ENCODE results near the gene DNASE1.
A peak's percentile ranks its signal among the peaks of the same experiment; 100 is the strongest.

DNASE1 gene

GRCh38 chr16:3687021-3687420 is 32.5 kb downstream of the DNASE1 start:
- no peak for TF ChIP-seq EP300 (IDR thresholded peaks at IDR 0.05; ENCODE audit: borderline replicate concordance)
- TF ChIP-seq CREB1 (IDR thresholded peaks at IDR 0.05; ENCODE audit: low read depth): no peak

DNA sequence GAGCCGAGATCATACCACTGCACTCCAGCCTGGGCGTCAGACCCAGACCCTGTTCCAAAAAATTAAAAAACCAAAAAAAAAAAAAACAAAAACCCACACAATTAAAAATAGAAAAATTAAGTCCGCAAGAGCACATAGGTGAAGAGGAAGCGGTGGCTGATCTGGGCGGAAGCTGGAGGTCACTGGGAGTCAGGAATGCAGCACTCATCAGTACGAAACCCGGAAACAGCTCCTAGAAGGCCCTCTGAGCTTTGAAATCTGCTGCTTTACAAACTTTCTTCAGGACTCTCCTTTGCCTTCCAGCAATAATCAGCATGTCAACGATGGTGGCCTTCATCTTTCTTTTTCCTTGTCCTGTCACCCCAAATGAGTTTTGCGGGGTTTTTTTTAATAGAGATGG is 33.3 kb downstream of the DNASE1 start:
- no peak for TF ChIP-seq EGR1 (IDR thresholded peaks at IDR 0.05)
- TF ChIP-seq, protein P1, sequence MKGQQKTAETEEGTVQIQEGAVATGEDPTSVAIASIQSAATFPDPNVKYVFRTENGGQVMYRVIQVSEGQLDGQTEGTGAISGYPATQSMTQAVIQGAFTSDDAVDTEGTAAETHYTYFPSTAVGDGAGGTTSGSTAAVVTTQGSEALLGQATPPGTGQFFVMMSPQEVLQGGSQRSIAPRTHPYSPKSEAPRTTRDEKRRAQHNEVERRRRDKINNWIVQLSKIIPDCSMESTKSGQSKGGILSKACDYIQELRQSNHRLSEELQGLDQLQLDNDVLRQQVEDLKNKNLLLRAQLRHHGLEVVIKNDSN (IDR thresholded peaks at IDR 0.05): no peak
- TF ChIP-seq EP300 (IDR thresholded peaks at IDR 0.05; ENCODE audit: borderline replicate concordance): no peak
- TF ChIP-seq, protein P2, sequence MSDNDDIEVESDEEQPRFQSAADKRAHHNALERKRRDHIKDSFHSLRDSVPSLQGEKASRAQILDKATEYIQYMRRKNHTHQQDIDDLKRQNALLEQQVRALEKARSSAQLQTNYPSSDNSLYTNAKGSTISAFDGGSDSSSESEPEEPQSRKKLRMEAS (IDR thresholded peaks at IDR 0.05): no peak
- no peak for TF ChIP-seq TAF1 (IDR thresholded peaks at IDR 0.05; ENCODE audit: low read depth)
- no peak for TF ChIP-seq FOXM1 (IDR thresholded peaks at IDR 0.05; ENCODE audit: borderline replicate concordance, low read depth)
- no peak for TF ChIP-seq NFIC (IDR thresholded peaks at IDR 0.05)
- no peak for TF ChIP-seq ZBTB7A (IDR thresholded peaks at IDR 0.05; ENCODE audit: low read depth)
- no peak for TF ChIP-seq CREB1 (IDR thresholded peaks at IDR 0.05; ENCODE audit: low read depth)

DNA sequence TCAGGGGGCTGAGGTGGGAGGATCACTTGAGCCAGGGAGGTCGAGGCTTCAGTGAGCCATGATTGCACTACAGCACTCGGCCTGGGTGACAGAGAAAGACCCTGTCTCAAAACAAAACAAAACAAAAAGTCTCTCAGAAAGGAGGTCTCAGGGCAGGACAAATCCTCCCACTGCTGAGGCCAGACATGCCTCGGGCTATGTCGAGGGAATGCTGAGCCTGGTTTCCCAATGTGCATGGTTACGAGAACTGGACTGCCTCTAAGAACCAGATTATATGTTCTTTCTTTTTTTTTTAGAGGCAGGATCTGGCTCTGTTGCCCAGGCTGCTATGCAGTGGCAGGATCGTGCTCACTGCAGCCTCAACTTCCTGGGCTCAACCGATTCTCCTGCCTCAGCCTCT is 35.2 kb downstream of the DNASE1 start:
- no peak for TF ChIP-seq NFIC (IDR thresholded peaks at IDR 0.05)
- TF ChIP-seq FOXM1 (IDR thresholded peaks at IDR 0.05; ENCODE audit: borderline replicate concordance, low read depth): no peak
- TF ChIP-seq CEBPB (IDR thresholded peaks at IDR 0.05): no peak
- no peak for TF ChIP-seq TAF1 (IDR thresholded peaks at IDR 0.05; ENCODE audit: low read depth)
- no peak for TF ChIP-seq TCF12 (IDR thresholded peaks at IDR 0.05; ENCODE audit: low read depth)
- no peak for TF ChIP-seq EP300 (IDR thresholded peaks at IDR 0.05; ENCODE audit: borderline replicate concordance)
- TF ChIP-seq, protein P2 (IDR thresholded peaks at IDR 0.05): no peak
- TF ChIP-seq EGR1 (IDR thresholded peaks at IDR 0.05): no peak
- no peak for TF ChIP-seq RAD21 (IDR thresholded peaks at IDR 0.05; ENCODE audit: low read depth)
- no peak for TF ChIP-seq REST (IDR thresholded peaks at IDR 0.05; ENCODE audit: low read depth)
- TF ChIP-seq, protein P1 (IDR thresholded peaks at IDR 0.05): no peak
- no peak for TF ChIP-seq CREB1 (IDR thresholded peaks at IDR 0.05; ENCODE audit: low read depth)
- TF ChIP-seq ZBTB7A (IDR thresholded peaks at IDR 0.05; ENCODE audit: low read depth): no peak
- TF ChIP-seq YY1 (IDR thresholded peaks at IDR 0.05; ENCODE audit: low read depth): no peak
- no peak for TF ChIP-seq TEAD4 (IDR thresholded peaks at IDR 0.05)

DNA sequence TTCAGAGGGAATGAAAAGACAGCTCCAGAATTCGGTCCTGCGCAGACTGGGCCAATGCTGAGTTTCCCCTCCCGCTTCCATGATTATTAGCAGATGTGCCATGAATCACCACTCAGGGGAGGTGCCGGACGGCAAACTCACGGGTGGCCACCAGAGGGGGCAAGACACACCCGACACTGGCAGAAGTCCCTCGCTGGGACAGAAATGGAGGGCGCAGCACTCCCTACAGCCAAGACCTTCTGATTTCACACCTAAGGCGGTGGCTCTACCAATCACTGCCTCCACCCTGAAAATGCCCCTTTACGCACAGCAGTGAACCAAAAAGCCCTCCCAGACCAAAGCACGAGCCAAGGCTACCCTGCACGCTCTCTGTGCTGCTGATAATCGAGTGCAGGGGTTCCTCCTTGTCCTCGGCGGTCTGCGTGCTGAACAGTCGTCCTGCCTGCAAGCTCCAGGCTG is 36.0 kb downstream of the DNASE1 start:
- no peak for TF ChIP-seq REST (IDR thresholded peaks at IDR 0.05; ENCODE audit: low read depth)
- TF ChIP-seq TCF12 (IDR thresholded peaks at IDR 0.05; ENCODE audit: low read depth): peak; percentile 51; the same call in 1 of the 2 replicates
- TF ChIP-seq EP300 (IDR thresholded peaks at IDR 0.05; ENCODE audit: borderline replicate concordance): no peak
- TF ChIP-seq RAD21 (IDR thresholded peaks at IDR 0.05; ENCODE audit: low read depth): peak; percentile 68
- TF ChIP-seq, protein P1 (IDR thresholded peaks at IDR 0.05): no peak
- TF ChIP-seq YY1 (IDR thresholded peaks at IDR 0.05; ENCODE audit: low read depth): 0 out of 2 replicates have a peak, but pooled peaks have one; percentile 50

DNA sequence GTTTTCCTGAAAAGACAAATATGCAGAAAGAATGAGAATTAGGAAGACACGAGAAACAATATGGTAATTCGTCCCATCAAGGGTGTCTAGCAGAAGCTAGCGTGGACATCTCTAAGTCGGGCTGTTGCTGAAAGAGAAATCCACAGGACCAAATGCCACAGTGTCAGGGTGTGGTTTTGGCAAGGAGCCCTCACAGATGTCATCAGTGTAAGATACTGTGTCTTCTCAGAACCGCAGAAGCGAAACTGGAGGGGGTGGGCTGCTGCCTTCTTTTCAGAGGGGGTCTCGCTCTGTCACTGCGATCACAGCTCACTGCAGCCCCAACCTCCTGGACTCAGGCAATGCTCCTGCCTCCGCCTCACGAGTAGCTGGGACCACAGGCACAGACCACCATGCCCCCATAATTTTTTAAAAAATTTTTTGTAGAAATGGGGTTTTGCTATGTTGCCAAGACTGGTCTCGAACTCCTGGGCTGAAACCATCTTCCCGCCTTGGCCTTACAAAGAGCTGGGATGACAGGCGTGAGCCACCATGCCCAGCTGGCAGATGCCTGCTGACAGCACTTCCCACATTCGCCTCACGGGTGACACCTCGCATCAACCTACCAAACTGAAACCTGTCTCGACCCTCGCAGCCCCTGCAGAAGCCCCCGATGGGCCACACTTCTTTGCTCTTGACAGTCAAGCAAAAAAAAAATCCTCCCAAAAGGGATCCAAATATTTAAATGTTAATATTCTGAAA is 36.7 kb downstream of the DNASE1 start:
- no peak for TF ChIP-seq ZBTB7A (IDR thresholded peaks at IDR 0.05; ENCODE audit: low read depth)
- no peak for TF ChIP-seq YY1 (IDR thresholded peaks at IDR 0.05; ENCODE audit: low read depth)
- no peak for TF ChIP-seq CREB1 (IDR thresholded peaks at IDR 0.05; ENCODE audit: low read depth)

DNA sequence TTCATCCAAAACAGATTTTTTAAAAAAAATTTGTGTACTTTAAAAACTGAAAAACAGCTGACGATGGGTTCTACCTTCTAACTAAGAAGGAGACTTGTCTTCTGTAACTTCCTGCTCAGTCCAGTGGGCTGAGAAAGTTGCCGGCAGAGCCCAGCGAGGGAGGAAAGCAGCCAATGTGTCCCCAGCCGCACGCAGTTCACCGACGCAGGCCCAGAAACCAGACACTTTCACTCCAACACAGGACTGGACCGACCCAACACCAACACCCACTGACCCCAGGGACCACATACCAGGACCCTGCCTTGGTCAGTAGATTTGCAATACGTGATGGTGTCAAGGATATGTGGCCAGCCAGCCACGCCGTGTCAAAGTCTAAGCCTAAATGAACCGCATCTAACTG is 37.3 kb downstream of the DNASE1 start:
- TF ChIP-seq EP300 (IDR thresholded peaks at IDR 0.05; ENCODE audit: borderline replicate concordance): no peak
